CD4-positive, alpha-beta T cell treated with Interleukin-10 for 1 hour (primary cell): ENCODE results near the gene ENPP1.

Experiments used
- DNase-seq: peaks from one replicate; pipeline ENCODE4 v3.0.0-alpha.2; 2020

Gene ENPP1

DNA sequence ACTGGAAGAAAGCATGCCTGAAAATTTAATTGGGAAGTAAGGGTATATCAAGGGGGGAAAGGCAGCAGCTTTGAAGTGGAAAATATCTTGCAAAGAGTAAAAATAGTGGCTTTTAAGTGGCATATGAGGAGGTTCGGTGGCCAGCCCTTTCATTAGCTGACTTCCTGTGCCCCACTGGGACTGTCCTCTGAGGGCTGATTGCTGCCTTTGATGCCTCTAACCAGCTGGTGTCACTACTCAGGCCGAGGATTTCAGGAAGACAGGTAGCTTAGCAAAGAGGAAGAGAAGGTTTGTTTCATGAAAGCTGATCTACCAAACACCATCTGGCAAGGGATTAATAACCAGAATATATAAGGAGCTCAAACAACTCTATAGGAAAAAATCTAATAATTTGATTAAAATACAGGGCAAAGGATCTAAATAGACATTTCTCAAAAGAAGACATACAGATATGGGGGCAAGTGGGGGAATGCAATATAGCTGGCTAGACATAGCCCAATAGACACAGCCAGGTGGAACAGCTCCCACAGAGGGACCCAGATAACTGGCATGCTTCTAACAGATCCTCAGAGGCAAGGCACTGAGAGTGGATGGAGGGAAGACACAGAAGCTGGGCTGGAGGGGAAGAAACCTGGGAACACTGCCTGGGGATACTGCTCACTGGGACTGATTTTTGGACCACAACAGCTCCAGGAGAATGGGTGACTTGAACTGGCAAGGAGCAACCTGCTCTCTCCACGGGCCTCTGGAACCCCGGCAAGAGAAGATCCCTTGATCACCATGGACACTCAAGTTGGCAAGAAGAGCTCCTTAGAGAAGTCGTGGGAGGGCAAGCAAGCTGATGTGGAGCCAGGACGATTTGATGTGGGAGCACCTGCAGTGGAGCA lies 110.2 kb downstream of the ENPP1 start:
- DNase-seq = no peak

DNA sequence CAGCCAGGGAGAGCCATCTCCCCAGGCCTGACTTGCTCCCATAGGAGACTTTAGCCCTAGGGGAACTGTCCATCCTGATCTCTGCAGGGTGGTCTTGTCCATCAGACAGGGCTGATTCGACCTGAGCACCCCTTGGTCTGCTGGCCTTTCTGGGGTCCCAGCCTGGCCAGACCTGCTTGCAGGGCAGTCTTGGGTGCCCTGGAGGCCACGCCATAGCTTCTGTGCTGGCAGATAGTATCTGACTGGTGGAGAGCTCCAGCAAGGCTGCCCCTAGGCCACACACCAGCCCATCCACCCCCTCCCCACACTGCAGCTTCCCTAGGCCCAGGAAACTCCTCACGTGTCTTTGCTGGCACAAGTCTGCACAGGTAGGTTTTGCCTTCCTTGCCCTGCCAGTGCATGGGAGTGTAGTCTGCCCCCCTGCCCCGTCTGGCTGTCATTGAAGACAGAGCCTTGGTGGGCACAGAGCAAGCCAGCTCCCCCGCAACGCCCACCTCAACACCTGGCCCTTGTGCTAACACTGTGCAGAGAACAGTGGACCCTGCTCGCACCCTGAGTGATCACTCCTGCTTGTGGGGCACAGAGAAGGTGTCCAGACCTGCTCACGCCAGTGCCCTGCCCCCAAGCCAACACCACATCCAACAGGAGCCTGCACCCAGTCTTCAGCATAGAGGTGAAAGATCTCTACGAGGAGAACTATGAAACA lies 111.0 kb downstream of the ENPP1 start:
- DNase-seq = no peak

DNA sequence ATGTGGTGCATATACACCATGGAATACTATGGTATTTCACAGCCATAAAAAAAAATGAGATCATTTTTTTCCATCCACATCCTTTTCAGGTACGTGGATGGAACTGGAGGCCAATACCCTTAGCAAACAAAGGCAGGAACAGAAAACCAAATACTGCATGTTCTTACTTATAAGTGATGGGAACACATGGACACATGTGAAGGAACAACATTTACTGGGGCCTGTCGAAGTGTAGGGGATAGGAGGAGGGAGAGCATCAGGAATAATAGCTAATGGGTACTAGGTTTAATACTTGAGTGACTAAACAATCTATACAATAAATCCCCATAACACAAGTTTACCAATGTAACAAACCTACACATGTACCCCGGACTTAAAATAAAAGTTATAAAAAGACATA lies 112.8 kb downstream of the ENPP1 start:
- no peak for DNase-seq

DNA sequence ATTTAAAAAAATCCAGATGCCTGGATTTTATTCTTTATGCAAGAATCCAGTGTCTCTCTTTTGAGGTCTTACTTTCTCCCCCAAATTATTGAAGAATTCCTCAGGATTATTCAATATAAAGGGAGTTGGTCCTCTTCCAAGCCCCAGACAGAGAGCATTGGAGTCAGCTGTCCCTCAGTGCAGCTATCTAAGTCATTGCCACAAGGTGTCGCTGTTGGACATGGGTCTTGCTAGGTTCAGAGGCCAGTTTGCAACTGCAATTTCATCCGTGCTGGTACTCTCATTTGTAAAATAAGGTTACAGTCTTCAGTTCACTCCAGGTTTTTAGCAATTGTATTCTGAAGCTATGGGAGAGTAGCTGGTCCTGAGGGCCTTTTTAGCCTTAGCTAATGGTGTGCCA lies 115.5 kb downstream of the ENPP1 start:
- peak; percentile 17 for DNase-seq

DNA sequence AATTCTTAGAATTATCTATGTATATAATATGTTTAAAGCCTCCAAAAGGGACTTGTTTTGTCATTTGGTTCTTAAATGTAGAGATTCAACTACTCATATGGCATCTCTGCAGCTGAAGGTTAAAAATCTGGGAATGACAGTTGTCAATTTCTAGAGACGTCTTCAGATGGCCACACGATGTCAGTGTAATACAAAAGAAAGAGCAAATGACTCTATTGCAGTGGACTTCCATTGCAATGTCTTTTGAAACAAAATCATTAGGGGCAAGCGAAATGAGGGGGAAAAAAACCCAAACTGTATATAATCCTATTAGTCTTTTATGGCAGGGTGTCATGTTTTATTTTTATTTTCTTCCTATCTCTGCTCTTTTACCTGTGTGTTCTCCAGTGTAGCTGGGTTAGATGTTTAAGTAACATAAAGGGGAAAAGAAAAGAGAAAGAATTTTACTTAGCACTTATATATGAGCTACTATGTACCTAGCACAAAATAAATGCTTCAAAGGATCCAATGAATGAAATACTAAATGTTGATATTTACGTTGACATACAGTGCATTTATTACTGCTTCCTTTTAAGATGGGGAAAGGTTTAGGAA lies 117.2 kb downstream of the ENPP1 start:
- DNase-seq = no peak

DNA sequence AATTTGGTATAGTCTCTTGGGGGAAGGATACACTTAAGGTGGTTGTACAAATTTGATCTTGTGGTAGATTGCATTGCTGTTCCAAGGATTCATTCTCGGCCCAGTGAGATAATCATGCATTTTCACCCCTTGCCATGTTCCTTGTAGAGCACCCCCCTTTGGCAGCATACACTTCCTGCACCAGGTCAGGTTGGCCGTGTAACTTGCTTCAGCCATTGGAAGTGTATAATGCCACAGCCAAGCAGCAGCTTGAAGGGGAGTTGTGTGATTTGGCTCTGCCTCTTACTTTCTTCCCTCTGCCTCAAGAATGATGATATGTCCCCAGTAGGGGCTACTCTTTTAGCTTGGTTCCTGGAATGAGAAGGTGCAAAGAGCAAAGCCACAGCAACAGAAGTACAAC lies 121.4 kb downstream of the ENPP1 start:
- no peak for DNase-seq

DNA sequence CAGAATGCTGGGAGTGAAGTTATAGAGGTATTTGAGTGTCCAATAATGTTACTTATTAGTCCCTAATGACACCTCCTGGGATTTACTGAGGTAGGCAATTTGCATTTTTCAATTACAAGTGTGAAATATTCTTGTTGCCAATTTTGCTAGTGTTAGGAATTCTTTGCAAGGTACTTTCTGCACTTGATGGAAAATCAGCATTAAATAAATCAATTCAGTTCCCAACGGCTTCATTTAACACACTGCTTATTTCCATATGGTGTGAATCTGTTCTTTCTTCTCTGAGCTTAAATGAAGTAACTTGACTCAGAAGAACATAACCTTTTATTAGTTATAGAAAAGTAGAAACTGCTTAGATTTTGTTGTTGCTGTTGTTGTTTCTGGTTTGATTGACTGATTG lies 122.2 kb downstream of the ENPP1 start:
- DNase-seq = no peak

DNA sequence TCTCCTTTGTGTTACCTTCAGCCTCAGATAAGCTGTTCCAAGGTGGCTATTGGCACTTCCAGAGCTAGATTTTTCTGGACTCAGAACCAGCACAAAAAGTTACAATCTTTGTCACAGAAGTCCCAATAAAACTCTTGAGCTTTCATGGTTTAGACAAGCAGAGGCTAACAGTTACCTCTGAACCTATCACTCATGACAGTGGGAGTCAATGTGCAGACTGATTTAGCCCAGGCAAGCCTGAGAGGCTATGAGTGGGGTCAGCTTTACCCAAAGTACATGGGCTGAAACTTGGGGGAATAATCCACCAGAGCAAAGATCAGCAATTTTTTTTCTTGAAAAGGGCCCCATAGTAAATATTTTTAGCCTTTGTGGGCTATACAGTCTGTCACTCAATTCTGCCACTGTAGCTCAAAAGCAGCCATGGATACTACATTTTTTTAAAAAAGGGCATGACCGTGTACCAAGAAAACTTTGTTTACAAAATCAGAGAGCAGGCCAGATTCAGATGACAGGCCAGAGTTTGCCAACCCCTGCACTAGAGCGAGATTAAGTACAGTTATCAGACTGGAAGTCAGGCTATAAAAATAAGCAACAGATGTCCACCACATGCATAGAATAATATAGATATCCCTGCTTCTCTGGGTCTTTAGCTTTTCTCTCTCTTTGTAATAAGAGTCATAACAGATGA lies 123.4 kb downstream of the ENPP1 start:
- DNase-seq = no peak

DNA sequence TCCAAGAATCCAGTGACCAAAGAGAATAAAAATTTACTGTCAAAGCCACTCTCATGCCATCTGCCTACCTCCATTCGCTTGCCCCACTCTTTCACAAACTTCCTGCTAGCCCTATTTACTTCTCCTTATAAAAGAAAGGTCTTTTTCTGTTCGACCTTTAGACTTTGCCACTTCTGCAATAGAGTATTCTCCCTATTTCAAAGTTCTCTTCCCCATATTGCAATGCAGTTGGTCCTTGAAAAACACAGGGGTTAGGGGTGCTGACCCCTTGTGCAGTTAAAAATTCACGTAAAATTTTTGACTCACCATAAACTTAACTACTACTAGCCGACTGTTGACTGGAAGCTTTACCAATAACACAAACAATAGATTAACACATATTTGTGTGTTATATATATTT lies 128.3 kb downstream of the ENPP1 start:
- DNase-seq = no peak

DNA sequence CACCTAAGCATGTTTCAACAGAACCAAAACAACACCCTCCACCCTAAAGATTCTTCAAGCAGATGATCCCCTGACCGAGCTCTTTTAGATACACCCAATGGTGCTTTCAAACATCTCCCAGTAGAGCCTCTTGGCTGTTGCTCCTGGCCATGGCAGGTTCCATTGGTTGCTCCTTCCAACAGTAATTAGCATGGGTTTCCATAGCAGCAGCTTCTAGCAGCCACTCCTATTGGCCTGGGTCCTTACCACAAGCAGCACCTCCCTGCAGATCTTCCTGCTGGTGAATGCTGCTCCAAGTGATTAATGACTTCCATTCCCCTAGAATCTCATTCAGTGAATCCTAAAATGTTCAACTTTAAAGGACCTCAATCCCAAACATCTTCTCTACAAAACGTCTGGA lies 129.4 kb downstream of the ENPP1 start:
- DNase-seq = no peak

DNA sequence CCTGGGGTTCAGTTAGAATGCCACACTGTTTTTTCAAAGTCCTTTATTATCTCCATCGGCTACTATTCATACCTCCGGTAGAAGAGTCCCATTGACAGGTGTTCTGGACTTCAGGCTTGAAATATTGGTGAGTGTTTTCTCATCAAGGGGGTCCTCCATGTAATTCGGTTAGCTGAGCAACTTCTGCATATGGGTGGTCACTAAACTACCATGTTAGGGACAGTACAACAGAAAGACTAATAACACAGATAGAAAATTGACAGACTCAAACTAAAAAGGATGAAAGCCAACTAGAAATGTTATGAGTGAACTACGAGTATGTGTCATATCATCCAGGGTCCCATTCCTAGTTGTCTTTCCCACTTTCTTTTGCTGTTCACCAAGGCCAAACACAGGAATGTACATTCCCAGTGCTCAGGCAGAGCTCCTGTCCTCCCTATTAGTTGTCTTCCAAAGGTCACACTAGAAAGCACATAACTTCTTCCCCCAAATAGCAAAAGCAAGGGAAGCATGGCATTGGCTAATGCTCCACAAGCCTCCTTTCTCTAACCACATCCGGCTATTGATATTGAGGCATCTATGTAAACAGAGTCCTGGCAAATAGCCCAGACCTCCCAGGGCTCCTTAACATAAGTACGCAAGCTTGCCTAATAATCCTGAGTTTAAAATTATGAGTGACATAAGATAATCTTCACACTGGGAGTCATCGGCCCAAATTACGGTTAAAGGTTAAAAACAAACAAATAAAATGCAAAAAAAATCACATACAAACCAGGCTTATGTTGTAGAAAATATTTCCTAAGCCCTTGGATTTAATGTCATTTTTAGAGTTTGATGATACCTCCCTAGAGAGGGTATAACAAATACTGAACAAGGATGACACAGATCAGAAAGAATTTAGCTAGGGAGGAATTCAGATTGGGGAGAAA lies 130.1 kb downstream of the ENPP1 start:
- DNase-seq = no peak
